NCI-H2107 (cell line): ENCODE measurements around the gene CMYA5.
"Not testable (repeated sequence)": the region's sequence is repeated elsewhere in the genome, so short reads cannot be mapped to it uniquely, and the experiment has no call there.

Source experiments
- DNase-seq: peaks from one replicate; lab custom pipeline; 2025; lab: John Stamatoyannopoulos, UW

Gene CMYA5

DNA sequence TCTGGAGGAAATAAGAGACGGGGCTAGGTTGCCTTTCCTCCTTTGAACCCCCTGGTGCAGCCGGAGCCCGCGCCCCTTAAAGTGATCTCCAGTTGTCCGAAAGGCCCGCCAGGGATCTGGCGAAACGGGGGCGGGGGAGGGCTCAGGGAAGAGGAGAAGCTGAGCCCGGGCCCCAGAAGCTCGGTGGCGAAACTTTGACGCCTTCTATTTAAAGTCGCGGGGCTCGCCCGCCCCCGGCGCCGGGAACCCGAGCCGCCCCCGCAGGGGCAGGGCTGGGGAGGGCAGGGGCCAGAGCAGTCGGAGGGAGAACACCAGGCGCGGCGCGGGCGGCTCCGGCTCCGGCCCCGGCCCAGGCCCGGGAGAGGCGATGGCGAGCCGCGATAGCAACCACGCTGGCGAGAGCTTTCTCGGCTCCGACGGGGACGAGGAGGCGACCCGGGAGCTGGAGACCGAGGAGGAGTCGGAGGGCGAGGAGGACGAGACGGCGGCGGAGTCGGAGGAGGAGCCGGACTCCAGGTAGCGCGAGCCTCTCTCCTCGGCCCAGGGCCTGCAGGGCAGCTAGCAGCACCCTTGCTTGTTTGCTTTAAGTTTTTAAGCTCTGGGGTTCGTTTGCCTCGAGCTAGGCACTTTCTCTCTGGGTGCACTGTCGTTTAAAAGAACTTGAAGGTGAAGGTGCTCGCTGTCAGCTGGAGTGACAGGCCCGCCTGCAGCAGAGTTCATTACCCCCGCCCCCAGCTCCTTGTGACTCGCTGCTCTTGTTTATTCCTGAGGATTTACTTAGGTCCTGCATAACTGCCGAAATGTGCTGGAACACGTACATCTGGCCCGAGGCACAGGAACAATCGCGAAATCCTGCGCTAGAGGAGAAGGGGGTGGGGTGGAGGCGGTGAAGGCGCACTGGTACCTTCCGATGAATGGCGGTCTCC is at the start of gene CMYA5:
Gene CMYA5 (plus strand): TSS at position 296 of the 926 bp plus-strand sequence. CDS start 72 bp downstream, at position 368.
- no peak for DNase-seq

DNA sequence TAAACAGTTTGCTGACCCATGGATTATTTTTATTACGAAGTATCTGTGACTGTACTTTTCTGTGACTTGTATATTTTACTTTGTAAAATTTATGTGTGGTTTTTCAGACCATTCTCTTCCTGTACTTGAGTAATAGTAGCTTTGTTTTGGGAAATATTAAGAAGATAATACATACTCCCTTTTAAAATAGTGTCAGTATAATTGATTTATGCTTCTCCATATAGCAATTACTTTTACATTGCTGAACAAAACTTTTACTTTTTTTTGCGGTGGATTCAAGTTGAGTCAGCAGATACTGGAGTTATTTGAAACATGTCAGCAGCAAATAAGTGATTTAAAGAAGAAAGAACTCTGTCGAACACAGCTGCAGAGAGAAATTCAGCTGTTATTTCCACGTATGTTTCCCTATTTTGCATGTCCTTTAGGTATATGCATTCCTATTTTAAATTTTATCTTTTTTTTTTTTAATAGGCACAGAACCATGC is 49.0 kb upstream of the CMYA5 start:
- no peak for DNase-seq

- DNase-seq = no peak
Measured at GRCh38 chr5:79641414-79641813, 48.2 kb upstream of the CMYA5 start.

DNA sequence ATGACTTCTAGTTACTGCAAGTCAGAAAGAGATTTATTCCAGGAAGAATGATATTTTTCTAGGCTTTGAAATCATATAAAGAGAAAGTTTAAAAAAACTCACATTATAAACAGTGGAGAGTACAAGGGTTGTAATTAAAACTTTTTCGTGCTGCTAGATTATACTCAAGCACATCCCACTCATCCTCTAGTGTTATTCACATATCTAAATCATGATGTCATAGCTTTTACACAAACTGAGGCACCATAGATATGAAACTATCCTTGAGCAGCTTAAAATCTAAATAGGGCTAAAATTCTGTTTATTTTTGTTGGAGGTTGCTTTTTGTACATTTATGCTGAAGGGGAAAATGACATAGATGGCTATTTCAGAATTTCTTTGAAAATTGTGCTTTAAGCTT is 47.4 kb upstream of the CMYA5 start:
- DNase-seq = no peak

- DNase-seq = no peak
Measured at GRCh38 chr5:79653843-79654242, 35.8 kb upstream of the CMYA5 start.

DNA sequence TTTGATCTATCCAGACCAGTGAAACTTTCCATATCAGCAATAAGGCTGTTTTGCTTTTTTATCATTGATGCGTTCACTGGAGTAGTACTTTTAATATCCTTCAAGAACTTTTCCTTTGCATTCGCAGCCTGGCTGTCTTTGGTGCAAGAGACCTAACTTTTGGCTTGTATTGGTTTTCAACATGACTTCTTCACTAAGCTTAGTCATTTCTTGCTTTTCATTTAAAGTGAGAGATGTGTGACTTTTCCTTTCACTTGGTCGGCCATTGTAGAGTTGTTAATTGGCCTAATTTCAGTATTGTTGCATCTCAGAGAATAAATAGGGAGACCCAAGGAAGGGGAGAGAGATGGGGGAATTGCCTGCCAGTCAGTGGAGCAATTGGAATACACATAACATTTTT is 26.4 kb upstream of the CMYA5 start:
- DNase-seq = no peak

DNA sequence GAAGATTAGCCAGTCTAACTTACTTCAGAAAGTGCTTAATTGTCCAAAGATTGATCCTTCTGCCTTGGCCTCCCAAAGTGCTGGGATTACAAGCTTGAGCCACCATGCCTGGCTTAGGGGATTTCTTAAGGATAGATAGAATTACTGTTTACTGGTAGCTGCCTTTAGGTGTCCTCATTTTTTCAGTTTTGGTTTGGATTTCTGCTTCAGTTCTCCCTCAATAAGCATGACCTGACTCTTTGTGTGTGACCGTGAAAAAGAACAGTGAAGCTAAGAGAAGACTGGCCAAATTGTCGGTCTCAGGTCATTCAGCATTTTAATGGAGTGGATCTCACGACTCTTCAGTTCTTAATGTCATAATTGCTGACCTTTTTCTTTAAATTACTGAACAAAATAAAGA is 22.9 kb upstream of the CMYA5 start:
- DNase-seq = no peak

GRCh38 chr5:79672392-79672791 is 17.2 kb upstream of the CMYA5 start:
- no peak for DNase-seq

DNA sequence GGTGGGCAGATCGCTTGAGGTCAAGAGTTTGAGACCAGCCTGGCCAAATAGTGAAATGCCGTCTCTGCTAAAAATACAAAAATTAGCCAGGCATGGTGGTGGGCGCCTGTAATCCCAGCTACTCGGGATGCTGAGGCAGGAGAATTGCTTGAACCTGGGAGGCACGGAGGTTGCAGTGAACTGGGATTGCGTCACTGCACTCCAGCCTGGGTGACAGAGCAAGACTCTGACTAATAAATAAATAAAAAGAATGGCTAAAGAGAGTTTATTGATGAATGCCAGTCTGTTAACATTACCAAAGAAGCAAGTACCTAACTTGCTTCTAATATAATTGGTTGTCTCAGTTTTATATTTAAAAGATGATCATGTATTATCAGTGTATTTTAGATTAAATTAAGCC is 13.3 kb upstream of the CMYA5 start:
- DNase-seq = not testable (repeated sequence)

GRCh38 chr5:79682102-79682501 is 7.5 kb upstream of the CMYA5 start:
- not testable (repeated sequence) for DNase-seq

GRCh38 chr5:79684782-79685181 is 4.9 kb upstream of the CMYA5 start:
- DNase-seq = no peak

- no peak for DNase-seq
Measured at GRCh38 chr5:79685627-79686026, 4.0 kb upstream of the CMYA5 start.

DNA sequence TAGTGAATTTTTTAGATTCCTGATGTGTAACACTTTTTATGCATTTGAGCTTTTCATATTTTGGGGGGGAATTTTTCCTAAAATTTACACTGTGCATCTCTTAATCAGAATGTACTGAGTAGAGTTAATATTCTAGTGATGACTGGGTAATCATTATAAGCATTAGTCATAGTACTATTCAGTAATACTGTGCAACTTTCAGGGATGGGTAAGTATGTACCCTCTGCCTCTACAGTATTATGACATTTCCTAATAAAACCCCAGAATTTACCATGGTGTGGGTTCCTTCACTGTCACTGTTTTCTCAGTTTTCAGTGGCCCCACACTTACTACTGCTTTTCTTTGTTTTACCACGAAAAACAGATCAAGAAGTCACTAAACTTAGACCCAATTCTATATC is 2.8 kb upstream of the CMYA5 start:
- DNase-seq = no peak

- no peak for DNase-seq
Measured at GRCh38 chr5:79687889-79688288, 1.7 kb upstream of the CMYA5 start.

DNA sequence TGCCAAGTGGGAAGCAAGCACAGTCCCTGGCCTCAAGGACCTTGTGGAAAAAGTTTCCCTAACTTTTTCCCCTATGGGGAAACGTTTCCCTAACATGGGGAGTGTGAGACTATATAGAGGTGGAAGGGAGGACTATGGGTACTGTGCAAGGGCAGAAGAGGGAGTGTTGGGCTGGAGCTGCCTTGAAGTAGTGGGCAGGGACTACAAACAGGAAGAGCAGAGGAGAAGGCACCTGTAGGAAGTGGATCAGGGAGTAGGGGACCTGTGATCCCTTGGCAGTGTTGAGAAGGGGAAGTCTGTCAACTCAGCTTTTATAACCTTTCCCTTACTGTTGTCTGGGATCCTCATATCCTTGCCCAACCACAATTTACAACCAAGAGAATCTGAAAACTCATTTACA is 1.4 kb downstream of the CMYA5 start:
- DNase-seq = no peak

GRCh38 chr5:79692596-79692995 is 3.0 kb downstream of the CMYA5 start:
- DNase-seq = no peak

DNA sequence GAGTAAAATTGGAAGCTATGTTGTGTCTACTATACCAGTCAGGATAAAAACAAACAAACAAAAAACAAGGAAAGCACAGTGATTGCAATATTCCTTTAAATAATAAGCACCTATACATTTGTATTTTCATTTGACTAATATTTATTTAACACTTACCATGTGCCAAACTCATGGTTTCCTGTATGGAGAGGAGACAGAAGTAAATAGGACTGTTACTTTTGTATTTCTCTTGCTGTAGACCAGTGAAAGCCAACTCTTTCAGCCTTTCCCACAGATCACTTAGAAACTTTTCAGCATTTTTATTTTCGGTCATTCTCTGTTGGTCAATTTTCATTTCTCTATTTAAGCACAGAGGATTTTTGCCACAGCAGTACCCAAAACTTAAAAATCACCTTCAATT is 4.5 kb downstream of the CMYA5 start:
- DNase-seq = no peak

- DNase-seq = no peak
Measured at GRCh38 chr5:79694652-79695051, 5.0 kb downstream of the CMYA5 start.

DNA sequence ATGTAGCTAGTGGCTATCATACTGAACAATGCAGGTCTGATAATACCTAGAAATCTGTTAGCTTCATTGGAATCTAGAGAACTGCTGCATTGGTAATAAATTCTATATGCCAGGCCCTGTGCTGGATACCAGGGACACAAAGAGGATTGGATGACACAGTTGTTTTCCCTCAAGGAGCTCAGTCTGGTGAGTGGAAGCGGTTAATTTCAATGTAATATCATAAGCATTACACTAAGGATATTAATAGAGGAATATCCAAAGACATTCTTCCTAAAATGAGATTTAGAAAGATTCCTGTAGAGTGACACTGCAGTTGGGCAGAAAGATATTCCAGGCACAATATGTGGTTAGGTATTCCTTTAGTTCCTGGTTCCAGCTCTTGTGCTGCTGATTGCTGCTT is 5.9 kb downstream of the CMYA5 start:
- no peak for DNase-seq

GRCh38 chr5:79697222-79698170 is 7.9 kb downstream of the CMYA5 start:
- no peak for DNase-seq

DNA sequence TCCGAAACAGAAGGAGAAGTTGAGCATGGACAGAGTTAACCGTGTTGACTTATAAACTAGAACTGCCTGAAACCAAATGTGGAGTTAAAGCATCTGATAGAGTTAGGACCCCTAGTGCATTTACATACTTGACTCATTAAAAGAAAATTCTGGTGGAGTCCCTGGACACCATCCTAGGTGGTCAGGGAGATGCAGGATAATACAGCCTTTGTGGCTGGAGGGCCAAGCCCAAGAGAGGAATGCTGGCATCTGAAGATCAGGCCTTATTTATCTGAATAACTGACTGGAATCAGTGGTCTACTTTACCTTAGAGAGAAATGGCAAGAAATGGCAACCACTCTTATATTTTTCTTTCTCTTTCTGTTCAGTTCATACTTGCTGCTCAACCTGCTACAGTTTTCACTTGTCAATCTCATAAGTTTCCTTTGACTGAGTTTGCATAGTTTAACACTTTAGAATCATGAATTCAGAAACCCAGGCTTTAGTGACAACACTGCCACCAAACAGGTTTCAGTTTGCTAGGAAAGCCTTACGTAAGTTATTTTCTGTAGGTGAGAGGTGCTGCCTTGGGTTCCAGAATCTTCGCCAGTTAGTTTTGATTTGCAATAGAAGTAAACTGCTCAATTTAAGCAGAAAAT is 10.2 kb downstream of the CMYA5 start:
- DNase-seq = no peak
